Astrocyte (in vitro differentiated cells and primary cell): Measurements from ENCODE around the gene PLD5. TPM values are rescaled to one million over a fixed set of nuclear protein-coding genes. Genes with fewer than 3 reads are reported as not detected.
"Not testable (repeated sequence)": the region's sequence is repeated elsewhere in the genome, so short reads cannot be mapped to it uniquely, and the experiment has no call there.

Experiments used
- DNase-seq: peaks from one replicate; pipeline ENCODE4 v3.0.0-alpha.2; 2010; ENCODE audit warnings: low read depth
- FAIRE-seq: peaks from 2 replicates; lab custom pipeline; 2011; peaks lifted over from hg19 to GRCh38; lab: Jason Lieb, UNC
- H2AFZ ChIP-seq: 2 replicates; pipeline ENCODE4 v1.6.0; 2012; ENCODE audit warnings: low read depth, low read length, inconsistent platforms
- H3K27ac ChIP-seq: 2 replicates; pipeline ENCODE4 v1.5.1; 2011; ENCODE audit warnings: low read depth, low read length, inconsistent platforms
- H3K27me3 ChIP-seq: 2 replicates; pipeline ENCODE4 v1.6.0; 2011; ENCODE audit warnings: low read length, inconsistent platforms; ENCODE audit not compliant: insufficient read depth
- H3K36me3 ChIP-seq: 2 replicates; pipeline ENCODE4 v1.5.1; 2011; ENCODE audit warnings: low read length, inconsistent platforms; ENCODE audit not compliant: insufficient read depth
- H3K4me1 ChIP-seq: 2 replicates; pipeline ENCODE4 v1.5.1; 2011; ENCODE audit warnings: low read length, inconsistent platforms; ENCODE audit not compliant: insufficient read depth
- H3K4me2 ChIP-seq: 2 replicates; pipeline ENCODE4 v1.6.0; 2012; ENCODE audit warnings: low read length, inconsistent platforms
- H3K4me3 ChIP-seq: 2 replicates; pipeline ENCODE4 v1.5.1; 2011; ENCODE audit warnings: low read depth, mild to moderate bottlenecking, low read length, inconsistent platforms; ENCODE audit not compliant: insufficient read depth
- H3K79me2 ChIP-seq: 2 replicates; pipeline ENCODE4 v1.6.0; 2012; ENCODE audit warnings: mild to moderate bottlenecking, low read length, inconsistent platforms; ENCODE audit not compliant: insufficient read depth
- H3K9ac ChIP-seq: 2 replicates; pipeline ENCODE4 v1.6.0; 2012; ENCODE audit warnings: mild to moderate bottlenecking, low read length, inconsistent platforms
- H3K9me3 ChIP-seq: 2 replicates; pipeline ENCODE4 v1.5.1; 2012; ENCODE audit warnings: low read depth, mild to moderate bottlenecking, low read length, inconsistent platforms; ENCODE audit not compliant: insufficient read depth
- H4K20me1 ChIP-seq: 2 replicates; pipeline ENCODE4 v1.6.0; 2012; ENCODE audit warnings: low read length, inconsistent platforms; ENCODE audit not compliant: insufficient read depth
- H3K27ac Mint-ChIP-seq: one replicate; pipeline ENCODE4 v1.8.0; 2021; ENCODE audit warnings: mild to moderate bottlenecking, mixed read lengths; ENCODE audit not compliant: unreplicated experiment
- H3K27me3 Mint-ChIP-seq: one replicate; pipeline ENCODE4 v1.8.0; 2021; ENCODE audit warnings: low read depth, mixed read lengths; ENCODE audit not compliant: unreplicated experiment
- H3K36me3 Mint-ChIP-seq: one replicate; pipeline ENCODE4 v1.8.0; 2021; ENCODE audit warnings: low read depth, mixed read lengths; ENCODE audit not compliant: unreplicated experiment
- H3K4me1 Mint-ChIP-seq: one replicate; pipeline ENCODE4 v1.8.0; 2021; ENCODE audit warnings: low read depth, mixed read lengths; ENCODE audit not compliant: unreplicated experiment
- H3K4me3 Mint-ChIP-seq: one replicate; pipeline ENCODE4 v1.8.0; 2021; ENCODE audit warnings: mild to moderate bottlenecking, moderate library complexity, mixed read lengths; ENCODE audit not compliant: unreplicated experiment
- H3K9me3 Mint-ChIP-seq: one replicate; pipeline ENCODE4 v1.8.0; 2021; ENCODE audit warnings: mild to moderate bottlenecking, mixed read lengths; ENCODE audit not compliant: unreplicated experiment
- EZH2 ChIP-seq: IDR thresholded peaks from 2 replicates; pipeline ENCODE4 v1.6.1; 2012; ENCODE audit warnings: mild to moderate bottlenecking, low read length, inconsistent platforms; ENCODE audit not compliant: insufficient read depth
- total RNA-seq: library from RNA; stranded (reverse); gene quantifications from 2 replicates; pipeline ENCODE4 v1.2.1, GENCODE V29; 2021
- TF ChIP-seq, protein P1 (sequence below): IDR thresholded peaks from 2 replicates; pipeline ENCODE4 v1.5.1; 2011; ENCODE audit warnings: low read depth, mild to moderate bottlenecking, inconsistent platforms, low read length, moderate library complexity; ENCODE audit not compliant: insufficient read depth

PLD5 gene
- total RNA-seq, 1 donor from 2014 or later, result 4.9 TPM

DNA sequence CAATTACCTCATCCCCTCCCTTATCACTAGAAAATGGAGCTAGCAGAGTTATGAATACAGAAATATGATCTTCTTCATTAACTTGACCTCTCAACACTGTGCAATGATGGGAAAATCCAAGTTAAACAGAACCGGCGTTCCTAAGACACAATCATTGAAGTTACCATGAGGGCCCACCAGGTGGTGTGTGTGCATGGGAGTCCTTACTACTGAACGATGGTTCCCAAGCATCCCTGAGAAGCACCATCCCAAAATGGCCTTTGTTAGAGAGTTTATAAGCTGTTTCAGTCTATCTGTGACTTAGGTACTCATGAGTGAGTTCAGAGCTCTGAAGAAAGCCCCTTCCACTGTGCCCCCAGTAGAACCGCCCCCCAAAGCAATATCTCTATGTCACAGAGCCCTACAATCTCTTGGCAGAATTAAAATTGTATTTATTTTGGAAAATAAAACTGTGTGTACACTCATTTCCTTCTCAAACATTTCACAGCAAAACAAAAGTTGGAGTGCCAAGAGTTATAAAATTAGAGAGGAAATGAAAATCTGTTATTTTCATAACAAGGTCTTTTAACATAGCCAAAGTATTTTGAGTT, 56.8 kb downstream of the PLD5 start:
- peak; percentile 78 for FAIRE-seq
- no peak overlapping the region for H2AFZ ChIP-seq
- TF ChIP-seq EZH2, result no peak
- TF ChIP-seq, protein P1, sequence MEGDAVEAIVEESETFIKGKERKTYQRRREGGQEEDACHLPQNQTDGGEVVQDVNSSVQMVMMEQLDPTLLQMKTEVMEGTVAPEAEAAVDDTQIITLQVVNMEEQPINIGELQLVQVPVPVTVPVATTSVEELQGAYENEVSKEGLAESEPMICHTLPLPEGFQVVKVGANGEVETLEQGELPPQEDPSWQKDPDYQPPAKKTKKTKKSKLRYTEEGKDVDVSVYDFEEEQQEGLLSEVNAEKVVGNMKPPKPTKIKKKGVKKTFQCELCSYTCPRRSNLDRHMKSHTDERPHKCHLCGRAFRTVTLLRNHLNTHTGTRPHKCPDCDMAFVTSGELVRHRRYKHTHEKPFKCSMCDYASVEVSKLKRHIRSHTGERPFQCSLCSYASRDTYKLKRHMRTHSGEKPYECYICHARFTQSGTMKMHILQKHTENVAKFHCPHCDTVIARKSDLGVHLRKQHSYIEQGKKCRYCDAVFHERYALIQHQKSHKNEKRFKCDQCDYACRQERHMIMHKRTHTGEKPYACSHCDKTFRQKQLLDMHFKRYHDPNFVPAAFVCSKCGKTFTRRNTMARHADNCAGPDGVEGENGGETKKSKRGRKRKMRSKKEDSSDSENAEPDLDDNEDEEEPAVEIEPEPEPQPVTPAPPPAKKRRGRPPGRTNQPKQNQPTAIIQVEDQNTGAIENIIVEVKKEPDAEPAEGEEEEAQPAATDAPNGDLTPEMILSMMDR, result peak; percentile 69
- no peaks in the 10 kb centered on the region for H3K9me3 ChIP-seq
- Mint-ChIP-seq H3K27ac (no peak overlapping the region), H3K27me3 (no peaks in the 10 kb centered on the region), H3K36me3 (no peaks in the 10 kb centered on the region), H3K4me3 (no peak overlapping the region), H3K4me1 (no peaks in the 10 kb centered on the region), H3K9me3 (no peaks in the 10 kb centered on the region)
- no peaks in the 10 kb centered on the region for H4K20me1 ChIP-seq
- no peaks in the 10 kb centered on the region for H3K27me3 ChIP-seq
- H3K9ac ChIP-seq, result no peak overlapping the region
- no peak overlapping the region for H3K4me2 ChIP-seq
- H3K79me2 ChIP-seq, result no peaks in the 10 kb centered on the region
- H3K4me3 ChIP-seq, result no peak overlapping the region
- no peaks in the 10 kb centered on the region for H3K4me1 ChIP-seq
- DNase-seq, result peak; percentile 10
- no peaks in the 10 kb centered on the region for H3K36me3 ChIP-seq
- H3K27ac ChIP-seq, result no peak overlapping the region

DNA sequence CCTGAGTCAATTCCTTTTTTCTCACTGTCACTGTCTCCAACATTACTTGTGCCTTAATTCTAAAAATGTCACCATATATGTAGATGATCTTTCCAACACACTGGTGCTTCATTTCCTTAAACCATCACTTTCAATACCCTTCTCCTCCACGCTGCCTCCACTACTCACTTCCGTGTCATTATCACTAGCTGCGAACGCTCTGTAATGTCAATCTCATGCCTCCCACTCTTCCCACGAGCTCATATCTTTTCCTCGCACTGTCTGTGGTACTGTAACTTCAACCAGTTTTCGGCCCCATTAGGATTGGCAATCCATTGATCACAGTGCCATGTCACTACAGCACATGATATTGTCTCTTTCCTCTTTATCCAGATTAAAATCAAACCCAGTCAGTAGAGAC, 61.6 kb downstream of the PLD5 start:
- Mint-ChIP-seq H3K9me3 (no peaks in the 10 kb centered on the region), H3K4me3 (no peak overlapping the region), H3K36me3 (no peaks in the 10 kb centered on the region), H3K27me3 (no peaks in the 10 kb centered on the region), H3K4me1 (no peaks in the 10 kb centered on the region), H3K27ac (no peak overlapping the region)
- Histone ChIP-seq H3K9me3 (no peaks in the 10 kb centered on the region), H3K9ac (no peak overlapping the region), H3K36me3 (no peaks in the 10 kb centered on the region), H4K20me1 (no peaks in the 10 kb centered on the region), H3K4me3 (no peak overlapping the region), H3K4me2 (no peak overlapping the region), H3K27me3 (no peaks in the 10 kb centered on the region), H3K27ac (no peak overlapping the region), H3K79me2 (no peaks in the 10 kb centered on the region), H3K4me1 (no peaks in the 10 kb centered on the region), H2AFZ (no peak overlapping the region)
- DNase-seq, result no peak
- no peak for FAIRE-seq
- TF ChIP-seq, protein P1, result no peak
- no peak for TF ChIP-seq EZH2

DNA sequence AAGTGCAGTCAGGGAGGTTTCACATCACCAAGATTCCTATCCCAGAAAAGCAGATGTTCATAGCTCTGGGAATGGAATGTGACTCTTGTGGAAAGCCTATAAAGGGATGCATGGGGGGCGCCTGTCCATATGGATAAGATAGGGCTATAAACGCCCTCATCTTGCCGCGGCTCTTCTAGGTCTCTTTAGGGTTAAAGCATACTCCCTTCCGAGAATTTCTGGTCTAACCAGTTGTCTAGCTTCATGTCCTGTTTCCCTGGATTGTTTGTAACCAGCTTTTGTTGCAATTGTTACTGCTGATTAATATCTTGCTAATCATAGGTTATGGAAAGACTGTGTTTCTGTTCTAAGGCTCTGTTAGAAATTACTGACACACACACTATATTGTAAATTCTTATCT, 64.8 kb downstream of the PLD5 start:
- H3K9me3 ChIP-seq, H3K79me2 ChIP-seq, H3K9me3 Mint-ChIP-seq, H3K4me1 ChIP-seq, H3K4me2 ChIP-seq, H3K27me3 ChIP-seq, H3K36me3 Mint-ChIP-seq, H3K9ac ChIP-seq, H3K36me3 ChIP-seq, H2AFZ ChIP-seq, H3K4me1 Mint-ChIP-seq, H3K4me3 Mint-ChIP-seq, H3K27ac Mint-ChIP-seq, FAIRE-seq, DNase-seq, H3K27ac ChIP-seq, H3K27me3 Mint-ChIP-seq, H4K20me1 ChIP-seq, H3K4me3 ChIP-seq: not testable (repeated sequence)
